Coronary artery (tissue), 2 donors: ENCODE data around the gene ANTXR1.

Source experiments
- DNase-seq: peaks from one replicate; pipeline ENCODE4 v3.0.0-alpha.2; 2017; ENCODE audit warnings: low spot score
- H3K27ac ChIP-seq, 2 donors: fragments of 200-600 bp; sonication (generic); one replicate each; pipeline ENCODE4 v1.5.1; 2016 to 2019
- H3K4me3 ChIP-seq: fragments of 200-600 bp; sonication (generic); 2 replicates; pipeline ENCODE4 v1.5.1; 2016; ENCODE audit warnings: mild to moderate bottlenecking, moderate library complexity
- CTCF ChIP-seq: fragments of 200-600 bp; sonication (generic); IDR thresholded peaks from one replicate; pipeline ENCODE4 v1.5.1; 2019; ENCODE audit warnings: antibody characterized with exemption

ANTXR1 gene

GRCh38 chr2:69089266-69089665, 76.3 kb downstream of the ANTXR1 start:
- DNase-seq, result no peak
- Histone ChIP-seq H3K27ac (peak overlapping the region in 1 of 2 donors; percentile 71), H3K4me3 (no peak overlapping the region)
- no peak for TF ChIP-seq CTCF

- H3K27ac ChIP-seq, result peak overlapping the region; percentile 48 to 57
- H3K4me3 ChIP-seq, result no peak overlapping the region
- no peak for DNase-seq
- no peak for TF ChIP-seq CTCF
Observed at GRCh38 chr2:69089998-69090397, 77.0 kb downstream of the ANTXR1 start.

GRCh38 chr2:69090820-69091219, 77.8 kb downstream of the ANTXR1 start:
- Histone ChIP-seq H3K4me3 (no peak overlapping the region), H3K27ac (peak overlapping the region in 1 of 2 donors; percentile 57)
- no peak for TF ChIP-seq CTCF
- DNase-seq, result no peak

GRCh38 chr2:69092857-69093256, 79.9 kb downstream of the ANTXR1 start:
- Histone ChIP-seq H3K27ac (no peak overlapping the region), H3K4me3 (no peak overlapping the region)
- no peak for DNase-seq
- no peak for TF ChIP-seq CTCF

- H3K4me3 ChIP-seq, result no peak overlapping the region
- TF ChIP-seq CTCF, result no peak
- peak overlapping the region; percentile 34 to 68 for H3K27ac ChIP-seq
- no peak for DNase-seq
Observed at GRCh38 chr2:69095305-69095704, 82.3 kb downstream of the ANTXR1 start.

- peak overlapping the region in 1 of 2 donors; percentile 63 for H3K27ac ChIP-seq
- no peak for DNase-seq
- no peak overlapping the region for H3K4me3 ChIP-seq
- TF ChIP-seq CTCF, result no peak
Observed at GRCh38 chr2:69096326-69097095, 83.5 kb downstream of the ANTXR1 start.

GRCh38 chr2:69097148-69097610, 84.2 kb downstream of the ANTXR1 start:
- Histone ChIP-seq H3K4me3 (no peak overlapping the region), H3K27ac (peak overlapping the region in 1 of 2 donors; percentile 63)
- TF ChIP-seq CTCF, result no peak
- DNase-seq, result no peak
